SJCRH30 (cell line): ENCODE results near the gene TGM2. TPM values are rescaled to one million over a fixed set of nuclear protein-coding genes. Genes with fewer than 3 reads are reported as not detected.

Experiments used
- DNase-seq, 2 experiments: peaks; one replicate each; pipeline ENCODE4 v3.0.0-alpha.2; 2015 to 2020
- H3K27ac ChIP-seq: fragments of 250-450 bp; sonication (Bioruptor Pico); 2 replicates; pipeline ENCODE4 v1.5.1; 2020; ENCODE audit warnings: mild to moderate bottlenecking, moderate library complexity
- H3K27me3 ChIP-seq: fragments of 250-450 bp; sonication (Bioruptor Pico); 2 replicates; pipeline ENCODE4 v1.5.1; 2020; ENCODE audit warnings: mild to moderate bottlenecking, moderate library complexity
- H3K36me3 ChIP-seq: fragments of 250-450 bp; sonication (Bioruptor Pico); 2 replicates; pipeline ENCODE4 v1.5.1; 2020; ENCODE audit warnings: mild to moderate bottlenecking, moderate library complexity
- H3K4me1 ChIP-seq: fragments of 250-450 bp; sonication (Bioruptor Pico); 2 replicates; pipeline ENCODE4 v1.5.1; 2020; ENCODE audit warnings: mild to moderate bottlenecking, moderate library complexity
- H3K4me3 ChIP-seq: fragments of 250-450 bp; sonication (Bioruptor Pico); 2 replicates; pipeline ENCODE4 v1.5.1; 2020; ENCODE audit warnings: mild to moderate bottlenecking, moderate library complexity
- H3K9me3 ChIP-seq: fragments of 250-450 bp; sonication (Bioruptor Pico); replicated peaks from 2 replicates; pipeline ENCODE4 v1.5.1; 2020; ENCODE audit warnings: mild to moderate bottlenecking, moderate library complexity
- total RNA-seq: library from RNA; depleted of rRNA; stranded (reverse); fragments of >200 nt; shearing (Covaris generic); gene quantifications from 2 replicates; pipeline ENCODE4 v1.2.3, GENCODE V29; 2014; rRNA removed

The TGM2 gene
- total RNA-seq, result 0.10 and 0.13 TPM in 2 replicates

DNA sequence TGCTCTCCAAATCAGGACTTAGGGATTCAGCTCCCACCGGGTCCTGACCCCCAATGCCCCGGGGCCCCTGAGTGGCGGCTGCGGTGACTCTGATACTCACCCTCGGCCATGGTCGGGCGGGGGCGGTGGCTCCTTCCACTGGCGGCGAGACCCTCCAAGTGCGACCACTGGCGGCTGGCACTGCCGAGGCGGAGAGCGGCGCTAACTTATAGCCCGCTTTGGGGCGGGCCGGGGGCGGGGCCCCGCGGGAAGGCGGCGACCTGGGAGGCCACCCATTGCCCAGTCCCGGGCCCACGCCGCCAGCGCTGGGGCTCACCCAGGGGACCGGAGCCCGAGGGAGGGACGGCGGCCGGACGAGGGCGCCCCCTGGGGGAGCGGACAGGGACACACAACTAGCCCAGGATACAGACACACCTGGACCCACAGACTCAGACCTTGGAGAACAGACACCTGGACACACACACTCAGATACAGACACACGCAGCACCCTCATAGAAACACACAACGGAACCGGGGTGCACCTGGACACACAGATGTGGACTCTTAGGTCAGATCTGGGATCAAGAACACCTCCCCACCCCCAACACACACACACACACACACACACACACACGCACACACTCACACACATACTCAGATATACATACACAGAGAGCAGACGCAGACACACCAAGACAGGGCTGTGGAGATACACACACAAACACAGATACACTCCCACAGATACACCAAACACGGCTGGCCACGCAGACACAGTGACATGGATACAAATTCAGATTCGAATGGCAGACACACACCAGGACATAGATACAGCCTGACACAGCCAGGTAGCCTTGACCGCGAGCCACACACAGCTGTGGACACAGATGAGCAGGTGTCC, at the start of gene TGM2:
Gene TGM2, minus strand, starts transcription at position 182 of the 877 bp plus-strand sequence. Its CDS starts 72 bp downstream, at position 110.
- H3K4me3 ChIP-seq, result no peak within 1 kb of the TSS
- no peak for DNase-seq
- H3K4me1 ChIP-seq, result peaks cover 27% of the 10 kb centered on the region
- H3K36me3 ChIP-seq, result no peaks in the 10 kb centered on the region
- no peaks in the 10 kb centered on the region for H3K9me3 ChIP-seq
- H3K27ac ChIP-seq, result no peak within 1 kb of the TSS
- H3K27me3 ChIP-seq, result no peaks in the 10 kb centered on the region

DNA sequence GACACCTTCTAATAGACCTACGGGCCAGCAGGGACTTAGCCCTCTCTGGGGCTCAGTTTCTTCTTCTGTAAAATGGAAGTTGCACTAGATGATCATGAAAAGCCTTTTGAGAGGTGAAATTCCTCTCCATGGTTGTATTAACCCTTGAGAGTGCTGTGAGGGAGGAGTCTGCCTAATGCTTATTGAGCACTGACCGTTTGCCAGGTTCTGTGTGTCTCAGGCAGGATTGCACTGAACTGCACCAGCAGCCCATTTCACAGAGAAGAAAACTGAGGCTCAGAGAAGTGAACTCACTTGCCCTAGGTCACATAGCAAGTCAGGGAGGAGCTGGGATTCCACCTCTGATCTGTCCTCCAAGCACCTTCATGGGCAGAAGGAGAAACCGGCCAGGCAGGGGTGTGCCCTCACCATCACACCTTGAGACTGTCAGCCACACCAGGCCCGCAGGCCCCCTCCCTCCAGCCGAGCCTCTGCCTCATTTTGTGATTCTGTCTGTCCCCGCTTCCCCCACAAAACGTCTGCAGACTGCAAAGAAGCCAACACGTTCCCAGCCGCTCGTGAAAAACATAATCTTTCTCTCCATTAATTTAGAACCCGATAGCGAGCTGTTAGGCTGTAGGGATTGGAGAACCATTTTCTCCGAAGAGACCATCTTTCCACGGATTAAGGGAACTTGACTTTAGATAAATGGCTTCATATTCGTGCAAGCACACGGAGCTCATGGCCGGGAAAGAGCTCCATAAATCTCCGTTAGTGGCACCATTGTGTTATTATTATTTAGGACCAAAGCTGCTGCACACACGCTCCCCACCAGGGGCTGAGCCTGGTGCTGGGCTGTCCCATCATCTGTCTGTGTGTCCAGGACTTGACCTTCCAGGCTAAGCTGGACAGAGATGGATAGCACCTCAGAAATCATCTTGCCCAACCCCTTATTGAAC, 49.5 kb upstream of the TGM2 start:
- Histone ChIP-seq H3K36me3 (no peaks in the 10 kb centered on the region), H3K9me3 (no peaks in the 10 kb centered on the region), H3K27me3 (no peaks in the 10 kb centered on the region), H3K27ac (no peak overlapping the region), H3K4me3 (no peak overlapping the region), H3K4me1 (peaks cover 5% of the 10 kb centered on the region; the same call in 1 of the 2 replicates)
- DNase-seq, result peak in 1 of 2 experiments; percentile 35

DNA sequence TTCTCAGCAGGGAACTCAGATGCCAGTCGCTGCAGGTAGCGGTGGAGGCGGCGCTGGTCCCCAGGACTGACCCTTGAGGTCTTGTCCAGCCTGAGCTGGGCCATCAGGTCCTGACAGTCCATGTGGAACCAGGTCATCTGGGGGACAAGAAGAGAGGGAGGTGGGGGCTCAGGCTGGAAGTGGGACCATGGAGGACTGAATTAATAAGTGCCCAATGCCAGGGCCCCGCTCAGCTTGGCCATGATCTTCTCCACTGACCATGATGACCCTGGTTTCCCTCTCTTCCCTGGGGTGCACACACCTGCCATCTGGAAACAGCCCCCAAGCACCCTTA, 48.5 kb upstream of the TGM2 start:
- Histone ChIP-seq H3K27me3 (no peaks in the 10 kb centered on the region), H3K4me1 (peaks cover 5% of the 10 kb centered on the region; the same call in 1 of the 2 replicates), H3K9me3 (no peaks in the 10 kb centered on the region), H3K36me3 (no peaks in the 10 kb centered on the region), H3K27ac (no peak overlapping the region), H3K4me3 (no peak overlapping the region)
- DNase-seq, result no peak

DNA sequence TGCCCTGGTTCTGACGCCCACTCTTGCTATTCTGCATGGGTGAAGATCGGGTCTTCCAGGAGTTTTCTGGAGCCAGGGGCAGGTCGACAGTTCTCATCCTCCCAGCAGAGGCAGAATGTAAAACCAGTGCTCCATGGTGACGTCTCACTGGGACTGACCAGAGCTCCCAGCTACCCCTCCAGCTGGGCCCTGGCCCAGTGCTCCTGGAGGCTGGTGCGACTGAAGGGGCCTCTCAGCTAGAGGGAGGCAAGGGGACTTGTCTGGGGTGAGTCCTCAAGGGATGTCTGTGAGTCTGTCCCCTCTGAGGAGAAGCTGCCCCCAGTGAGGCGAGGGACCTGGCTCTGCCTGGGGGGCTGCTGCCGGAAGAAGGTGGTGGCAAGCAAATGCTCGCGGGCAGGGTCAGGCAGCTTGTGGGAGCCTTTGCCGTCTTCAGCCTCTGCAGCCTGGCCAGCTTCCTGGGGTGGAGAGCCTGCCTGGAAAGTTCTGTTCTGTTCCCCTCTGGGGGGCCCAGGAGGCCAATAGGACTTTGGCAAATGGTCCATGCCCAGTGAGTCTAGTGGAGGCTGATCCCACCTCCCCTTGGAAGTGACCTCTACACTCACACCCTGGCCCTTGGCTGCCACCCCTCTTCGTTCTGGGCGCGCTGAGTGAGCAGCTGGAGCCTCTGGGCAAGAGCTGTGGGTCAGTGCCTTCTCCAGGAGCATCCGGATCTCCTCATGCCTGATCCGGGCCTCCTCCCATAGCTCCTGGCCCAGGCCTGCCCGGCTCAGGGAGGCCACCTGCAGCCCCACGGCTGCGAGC, 47.9 kb upstream of the TGM2 start:
- Histone ChIP-seq H3K9me3 (no peaks in the 10 kb centered on the region), H3K27me3 (no peaks in the 10 kb centered on the region), H3K36me3 (no peaks in the 10 kb centered on the region), H3K4me1 (peaks cover 2% of the 10 kb centered on the region; the same call in 1 of the 2 replicates), H3K27ac (no peak overlapping the region), H3K4me3 (no peak overlapping the region)
- no peak for DNase-seq

DNA sequence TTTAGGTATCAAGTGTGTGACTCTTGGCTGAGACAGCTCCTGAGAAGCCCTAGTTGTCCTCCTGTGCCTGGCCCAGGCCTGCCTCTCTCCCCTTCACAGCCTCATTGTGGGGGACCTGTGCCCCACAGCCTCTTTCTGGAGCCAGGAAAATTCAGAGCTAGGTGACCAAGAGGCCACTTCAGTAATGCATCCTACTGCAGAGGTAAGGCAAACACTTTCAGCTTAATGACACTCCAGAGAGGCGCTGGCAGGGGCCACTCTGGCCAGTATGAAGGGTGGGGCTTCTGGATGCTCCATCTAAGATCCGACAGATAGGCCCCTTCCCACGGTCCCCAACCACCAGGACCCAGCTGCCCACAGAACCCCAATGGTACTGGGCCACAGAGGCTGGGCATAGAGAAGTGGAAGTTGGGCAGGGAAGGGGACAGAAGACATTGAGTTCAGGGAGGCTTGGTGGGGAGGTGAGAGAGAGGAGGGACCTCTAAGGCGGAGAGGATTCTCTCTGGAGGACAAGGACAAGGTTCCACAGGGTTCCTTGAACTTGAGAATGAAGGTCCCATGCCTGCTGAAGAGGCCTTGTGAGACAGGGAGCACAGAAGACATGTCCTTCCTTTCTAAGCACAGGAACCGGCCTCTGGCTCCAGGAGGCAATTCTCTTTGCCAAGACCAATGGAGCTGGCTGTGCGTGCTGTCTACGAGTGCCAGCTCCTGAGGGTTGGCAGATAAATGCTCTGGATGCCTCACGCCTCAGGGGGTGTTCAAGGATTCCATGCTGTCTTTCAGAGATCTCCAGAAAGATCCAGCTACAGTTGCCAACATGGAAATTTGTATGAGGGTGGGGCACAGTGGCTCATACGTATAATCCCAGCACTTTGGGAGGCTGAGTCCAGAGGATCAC, 46.4 kb upstream of the TGM2 start:
- Histone ChIP-seq H3K9me3 (no peaks in the 10 kb centered on the region), H3K27ac (no peak overlapping the region), H3K36me3 (no peaks in the 10 kb centered on the region), H3K4me3 (no peak overlapping the region), H3K4me1 (no peaks in the 10 kb centered on the region), H3K27me3 (no peaks in the 10 kb centered on the region)
- DNase-seq, result no peak

DNA sequence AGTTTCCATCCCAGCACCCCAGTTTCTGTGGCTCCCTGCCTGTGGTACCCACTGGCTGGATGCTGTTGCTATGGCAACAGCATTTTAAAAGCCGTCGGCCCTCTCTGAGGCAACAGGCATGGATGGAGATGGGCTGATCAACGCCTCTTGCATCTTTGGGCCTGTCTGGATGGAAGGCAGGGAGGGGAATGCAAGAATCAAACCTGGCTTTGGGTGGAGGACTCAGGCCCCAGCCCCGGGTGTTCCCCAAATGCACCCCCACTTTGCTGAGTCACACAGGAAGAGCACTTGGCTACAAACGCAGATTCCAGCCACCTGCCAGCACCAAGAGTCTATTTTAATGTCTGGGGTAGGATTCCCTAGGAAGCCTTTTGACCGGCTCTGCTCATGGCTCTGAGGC, 45.7 kb upstream of the TGM2 start:
- H3K27ac ChIP-seq, result no peak overlapping the region
- no peak for DNase-seq

DNA sequence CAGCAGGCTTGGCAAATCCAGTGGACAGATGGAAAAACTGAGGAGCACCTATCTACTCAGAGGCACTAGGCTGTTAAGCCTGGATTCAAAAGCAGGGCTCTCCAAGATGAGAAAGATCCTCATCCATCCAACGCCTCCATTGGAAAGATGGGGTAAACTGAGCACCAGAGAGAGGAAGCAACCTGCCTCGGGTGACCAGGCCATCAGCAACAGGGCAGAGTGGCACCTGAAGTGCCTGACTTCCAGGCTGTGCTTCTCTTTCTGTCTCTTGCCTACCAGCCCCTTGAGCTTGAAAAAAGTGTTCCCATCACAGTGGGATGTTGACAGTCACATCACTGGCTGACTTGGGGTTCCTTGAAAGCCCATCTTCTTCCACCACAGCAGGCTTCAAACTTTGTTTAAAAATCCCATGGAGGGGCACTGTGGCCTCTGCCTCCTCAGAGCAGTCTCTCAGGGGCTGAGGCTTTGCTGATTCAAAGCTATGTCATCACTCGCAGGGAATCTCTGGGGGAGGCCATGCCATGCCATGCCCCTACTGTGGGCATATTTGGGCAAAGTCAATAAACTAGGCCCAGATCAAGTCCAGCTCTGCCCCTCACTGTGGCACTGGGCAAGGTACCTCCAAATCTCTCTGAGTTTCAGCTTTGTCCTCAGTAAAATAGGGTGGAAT, 44.8 kb upstream of the TGM2 start:
- H3K4me1 ChIP-seq, result peaks cover 3% of the 10 kb centered on the region; the same call in 1 of the 2 replicates
- H3K27ac ChIP-seq, result no peak overlapping the region
- H3K36me3 ChIP-seq, result no peaks in the 10 kb centered on the region
- DNase-seq, result no peak
- no peaks in the 10 kb centered on the region for H3K9me3 ChIP-seq
- H3K27me3 ChIP-seq, result no peaks in the 10 kb centered on the region
- H3K4me3 ChIP-seq, result no peak overlapping the region

More for the DNA sequence above, 45.7 kb upstream of the TGM2 start:
- Histone ChIP-seq H3K27me3 (no peaks in the 10 kb centered on the region), H3K4me3 (no peak overlapping the region), H3K4me1 (no peaks in the 10 kb centered on the region), H3K9me3 (no peaks in the 10 kb centered on the region), H3K36me3 (no peaks in the 10 kb centered on the region)

DNA sequence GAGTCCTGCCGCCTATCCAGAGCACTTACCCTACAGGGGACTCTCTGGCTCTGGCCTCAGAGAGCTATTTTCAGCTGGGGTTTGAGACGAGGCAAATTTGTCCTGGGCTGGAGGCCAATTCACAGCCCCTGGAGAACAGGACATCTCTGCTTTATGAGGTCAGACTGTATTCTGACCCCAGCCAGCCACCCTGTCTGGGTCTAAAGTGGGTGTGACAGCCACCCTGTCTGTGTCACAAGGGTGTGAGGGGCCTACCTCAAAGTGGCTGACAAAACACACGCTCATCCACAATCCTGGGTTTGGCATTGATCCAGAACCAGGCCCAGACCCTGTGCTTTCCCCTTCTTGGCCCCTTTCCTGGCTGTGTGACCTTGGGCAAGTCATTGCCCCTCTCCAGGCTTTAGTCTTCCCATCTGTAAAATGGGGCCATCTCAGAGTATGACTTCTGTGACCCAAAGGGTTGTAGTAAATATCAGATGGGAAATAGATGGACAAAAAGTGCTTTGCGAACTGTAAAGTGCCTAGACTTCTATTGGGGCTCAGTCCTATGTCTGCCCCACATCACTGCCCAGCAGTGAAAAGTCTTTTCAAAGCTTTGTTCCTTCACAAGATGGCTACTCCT, 44.1 kb upstream of the TGM2 start:
- Histone ChIP-seq H3K27me3 (peaks cover 6% of the 10 kb centered on the region; the same call in 1 of the 2 replicates), H3K9me3 (no peaks in the 10 kb centered on the region), H3K4me1 (peaks cover 3% of the 10 kb centered on the region; the same call in 1 of the 2 replicates), H3K4me3 (no peak overlapping the region), H3K36me3 (no peaks in the 10 kb centered on the region), H3K27ac (no peak overlapping the region)
- DNase-seq, result no peak

DNA sequence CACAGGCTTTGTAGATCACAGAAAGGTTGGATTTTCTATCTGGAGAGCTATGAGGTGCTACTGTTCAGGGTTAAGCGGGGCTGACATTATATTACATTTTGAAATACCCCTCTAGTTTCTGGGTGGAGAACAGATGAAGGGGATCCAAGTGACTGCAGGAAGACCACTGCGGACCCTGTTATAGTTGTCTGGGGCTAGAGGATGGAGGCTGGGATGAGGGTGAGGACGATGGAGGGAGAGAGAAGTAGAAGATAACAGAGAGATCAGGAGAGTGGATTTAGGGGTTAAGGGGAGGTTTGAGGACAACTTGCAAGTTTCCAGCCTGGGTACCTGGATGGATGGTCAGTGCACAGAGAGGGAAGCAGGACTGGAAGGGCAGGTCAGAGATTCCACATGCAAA, 43.5 kb upstream of the TGM2 start:
- no peak overlapping the region for H3K27ac ChIP-seq
- H3K4me1 ChIP-seq, result peaks cover 3% of the 10 kb centered on the region; the same call in 1 of the 2 replicates
- H3K9me3 ChIP-seq, result no peaks in the 10 kb centered on the region
- no peaks in the 10 kb centered on the region for H3K36me3 ChIP-seq
- peaks cover 8% of the 10 kb centered on the region; the same call in 1 of the 2 replicates for H3K27me3 ChIP-seq
- H3K4me3 ChIP-seq, result no peak overlapping the region
- no peak for DNase-seq

DNA sequence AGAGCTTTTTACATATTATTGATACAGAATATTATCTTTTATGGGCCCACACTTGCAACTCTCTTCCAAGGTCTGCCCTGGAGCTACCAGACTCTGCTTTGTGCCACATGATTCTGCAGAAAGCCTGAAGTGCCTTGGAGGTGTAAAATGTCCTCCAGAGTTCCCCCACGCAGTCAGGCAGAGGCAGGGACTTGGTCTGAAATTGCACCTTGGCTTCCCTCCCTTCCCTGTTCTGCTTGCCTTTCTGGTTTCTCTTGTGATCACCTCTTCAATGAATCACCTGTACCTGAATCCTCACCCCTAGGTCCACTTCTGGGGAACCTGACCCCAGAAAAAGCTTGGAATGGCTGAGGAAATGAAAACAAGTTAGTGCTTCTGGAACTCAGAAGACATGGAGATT, 43.0 kb upstream of the TGM2 start:
- DNase-seq, result no peak
- peaks cover 8% of the 10 kb centered on the region; the same call in 1 of the 2 replicates for H3K27me3 ChIP-seq
- H3K9me3 ChIP-seq, result no peaks in the 10 kb centered on the region
- H3K4me3 ChIP-seq, result no peak overlapping the region
- no peak overlapping the region for H3K27ac ChIP-seq
- no peaks in the 10 kb centered on the region for H3K36me3 ChIP-seq
- H3K4me1 ChIP-seq, result peaks cover 3% of the 10 kb centered on the region; the same call in 1 of the 2 replicates

DNA sequence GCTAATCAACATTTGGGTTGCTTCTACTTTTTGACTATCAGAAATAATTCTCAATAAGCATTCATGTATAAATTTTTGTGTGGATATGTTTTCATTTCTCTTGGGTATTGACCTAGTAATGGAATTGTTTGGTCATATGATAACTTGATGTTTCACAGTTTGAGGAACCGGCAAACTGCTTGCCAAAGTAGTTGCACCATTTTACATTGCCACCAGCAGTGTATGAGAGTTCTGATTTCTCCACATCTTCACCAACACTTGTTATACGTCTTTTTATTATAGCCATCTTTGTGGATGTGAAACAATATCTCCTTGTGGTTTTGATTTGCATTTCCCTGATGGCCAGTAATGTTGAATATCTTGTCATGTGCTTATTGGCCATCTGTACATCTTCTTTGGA, 42.6 kb upstream of the TGM2 start:
- H3K27me3 ChIP-seq, result peaks cover 8% of the 10 kb centered on the region; the same call in 1 of the 2 replicates
- H3K4me3 ChIP-seq, result no peak overlapping the region
- H3K4me1 ChIP-seq, result peaks cover 3% of the 10 kb centered on the region; the same call in 1 of the 2 replicates
- no peaks in the 10 kb centered on the region for H3K9me3 ChIP-seq
- no peak overlapping the region for H3K27ac ChIP-seq
- no peak for DNase-seq
- H3K36me3 ChIP-seq, result no peaks in the 10 kb centered on the region

DNA sequence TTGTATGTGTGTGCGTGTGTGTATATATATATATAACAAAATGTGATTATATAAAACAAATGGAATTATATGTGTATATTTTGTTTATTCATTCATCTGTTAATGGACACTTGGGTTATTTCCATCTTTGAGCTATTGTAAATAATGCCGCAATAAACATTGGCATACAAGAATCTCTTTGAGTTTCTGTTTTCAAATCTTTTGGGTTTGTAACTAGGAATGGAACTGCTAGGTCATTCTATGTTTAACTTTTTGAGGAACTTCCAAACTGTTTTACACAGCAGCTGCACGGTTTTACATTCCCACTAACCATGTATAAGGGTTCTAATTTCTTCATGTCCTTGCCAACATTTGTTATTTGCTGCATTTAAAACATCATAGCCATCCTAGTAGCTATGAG, 39.9 kb upstream of the TGM2 start:
- H3K4me1 ChIP-seq, result peaks cover 3% of the 10 kb centered on the region; the same call in 1 of the 2 replicates
- no peak overlapping the region for H3K27ac ChIP-seq
- H3K36me3 ChIP-seq, result no peaks in the 10 kb centered on the region
- no peak overlapping the region for H3K4me3 ChIP-seq
- H3K9me3 ChIP-seq, result no peaks in the 10 kb centered on the region
- no peak for DNase-seq
- H3K27me3 ChIP-seq, result peaks cover 8% of the 10 kb centered on the region; the same call in 1 of the 2 replicates
